Endodermal cell (in vitro differentiated cells): ENCODE measurements around the gene TMED4. TPM values are rescaled to one million over a fixed set of nuclear protein-coding genes. Genes with fewer than 3 reads are reported as not detected.

Source experiments
- DNase-seq: peaks from one replicate; pipeline ENCODE4 v3.0.0-alpha.2; 2017
- H3K27ac ChIP-seq: 2 replicates; pipeline ENCODE4 v1.5.1; 2013; ENCODE audit warnings: mild to moderate bottlenecking, low read depth, low read length, moderate library complexity
- H3K27me3 ChIP-seq: 2 replicates; pipeline ENCODE4 v1.6.1; 2013; ENCODE audit warnings: mild to moderate bottlenecking, low read length, moderate library complexity; ENCODE audit not compliant: insufficient read depth, control insufficient read depth, poor library complexity, severe bottlenecking
- H3K36me3 ChIP-seq: 2 replicates; pipeline ENCODE4 v1.7.0; 2013; ENCODE audit warnings: mild to moderate bottlenecking, low read length, moderate library complexity; ENCODE audit not compliant: control insufficient read depth, insufficient read depth
- H3K4me1 ChIP-seq: one replicate; pipeline ENCODE4 v1.7.0; 2013; ENCODE audit warnings: low read length; ENCODE audit not compliant: control insufficient read depth, insufficient read depth
- H3K4me3 ChIP-seq: 2 replicates; pipeline ENCODE4 v1.5.1; 2013; ENCODE audit warnings: mild to moderate bottlenecking, low read length, moderate library complexity
- H3K9ac ChIP-seq: 2 replicates; pipeline ENCODE4 v1.6.1; 2013; ENCODE audit warnings: mild to moderate bottlenecking, low read length, moderate library complexity; ENCODE audit not compliant: poor library complexity, severe bottlenecking; ENCODE audit errors: extremely low read depth
- H3K9me3 ChIP-seq: 2 replicates; pipeline ENCODE4 v1.6.1; 2013; ENCODE audit warnings: mild to moderate bottlenecking, low read length, moderate library complexity; ENCODE audit not compliant: control insufficient read depth
- H3K27ac Mint-ChIP-seq: 2 replicates; pipeline ENCODE4 v1.8.0; 2020; ENCODE audit warnings: mixed read lengths
- H3K27me3 Mint-ChIP-seq: 2 replicates; pipeline ENCODE4 v1.8.0; 2021; ENCODE audit warnings: mild to moderate bottlenecking, mixed read lengths; ENCODE audit not compliant: insufficient read depth
- H3K36me3 Mint-ChIP-seq: 2 replicates; pipeline ENCODE4 v1.8.0; 2020; ENCODE audit warnings: low read depth, mixed read lengths
- H3K4me1 Mint-ChIP-seq: 2 replicates; pipeline ENCODE4 v1.8.0; 2020; ENCODE audit warnings: mixed read lengths
- H3K4me3 Mint-ChIP-seq: 2 replicates; pipeline ENCODE4 v1.8.0; 2020; ENCODE audit warnings: mild to moderate bottlenecking, moderate library complexity, mixed read lengths
- H3K9me3 Mint-ChIP-seq: 2 replicates; pipeline ENCODE4 v1.8.0; 2020; ENCODE audit warnings: mild to moderate bottlenecking, mixed read lengths
- CTCF ChIP-seq: fragments of 200-600 bp; sonication (generic); conservative IDR thresholded peaks from 2 replicates; pipeline ENCODE4 v1.5.0; 2021; ENCODE audit warnings: antibody characterized with exemption, mild to moderate bottlenecking
- WGBS, 2 experiments: methylation state at CpG; one replicate each; pipeline versions ENCODE4 v1.1.5 to v1.1.7; 2013; ENCODE audit warnings: missing lambda C conversion rate in 2 of 2, mixed read lengths in 1 of 2; ENCODE audit not compliant: insufficient coverage in 1 of 2, insufficient read length in 1 of 2; 5-methylcytosine and 5-hydroxymethylcytosine counted together
- total RNA-seq, 2 donors: library from RNA; stranded (reverse); fragmentation: NEBNext Ultra II Directional in 1 of 2; extraction: Animal tissue kit (Norgen Biotek cat#: 25700) in 1 of 2; gene quantifications; 2 replicates in 1 of 2; 3 replicates in 1 of 2; pipeline ENCODE4 v1.2.1, GENCODE V29; 2021

The TMED4 gene
- total RNA-seq, 2 donors from 2014 or later, result 75.4 to 109 TPM

DNA sequence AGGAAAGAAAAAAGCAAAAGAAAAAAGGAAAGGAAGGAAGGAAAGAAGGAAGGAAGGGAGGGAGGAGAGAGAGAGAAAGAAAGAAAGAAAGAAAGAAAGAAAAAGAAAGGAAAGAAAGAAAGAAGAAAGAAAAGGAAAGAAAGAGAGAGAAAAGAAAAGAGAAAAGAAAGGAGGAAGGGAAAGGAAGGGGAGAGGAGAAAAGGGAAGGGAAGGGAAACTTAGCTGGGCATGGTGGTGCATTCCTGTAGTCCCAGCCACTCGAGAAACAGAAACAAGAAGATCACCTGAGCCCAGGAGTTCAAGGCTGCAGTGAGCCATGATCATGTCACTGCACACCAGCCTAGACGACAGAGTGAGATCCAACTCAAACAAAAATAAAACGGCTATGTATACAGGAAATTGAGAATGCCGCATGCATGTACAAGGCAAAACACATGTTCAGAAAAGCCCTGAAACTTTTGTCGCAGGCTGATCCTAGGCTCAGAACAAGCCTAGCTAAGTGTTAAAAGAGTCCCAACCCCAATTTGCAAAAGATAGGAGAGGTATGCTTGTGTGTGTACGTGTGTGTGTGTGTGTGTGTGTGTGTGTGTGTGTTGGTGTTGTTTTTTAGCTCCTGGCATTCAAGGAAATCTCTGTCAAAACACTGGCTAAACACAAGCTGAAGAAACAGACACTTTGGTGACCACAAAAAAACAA lies 34.3 kb downstream of the TMED4 start:
- Mint-ChIP-seq H3K27ac (no peak overlapping the region), H3K27me3 (peaks cover 5% of the 10 kb centered on the region), H3K4me1 (peaks cover 7% of the 10 kb centered on the region), H3K36me3 (no peaks in the 10 kb centered on the region), H3K9me3 (no peaks in the 10 kb centered on the region), H3K4me3 (no peak overlapping the region)
- Histone ChIP-seq H3K36me3 (no peaks in the 10 kb centered on the region), H3K9me3 (no peaks in the 10 kb centered on the region), H3K4me3 (no peak overlapping the region), H3K9ac (no peak overlapping the region), H3K4me1 (peaks cover 3% of the 10 kb centered on the region), H3K27me3 (peaks cover 8% of the 10 kb centered on the region), H3K27ac (no peak overlapping the region)
- TF ChIP-seq CTCF, result no peak
- no peak for DNase-seq
- WGBS, 2 experiments, result 69 to 75% methylated on average over 6 of the region's 6 CpGs

- no peak for DNase-seq
- H3K27ac ChIP-seq, result no peak overlapping the region
- Mint-ChIP-seq H3K27ac (peak overlapping the region; percentile 10), H3K9me3 (no peaks in the 10 kb centered on the region), H3K27me3 (no peaks in the 10 kb centered on the region), H3K36me3 (no peaks in the 10 kb centered on the region), H3K4me1 (peaks cover 20% of the 10 kb centered on the region), H3K4me3 (no peak overlapping the region)
- 91 to 96% methylated on average over 4 to 6 of the region's 6 CpGs for WGBS, 2 experiments
- H3K27me3 ChIP-seq, result no peaks in the 10 kb centered on the region
- H3K4me1 ChIP-seq, result peaks cover 8% of the 10 kb centered on the region
- no peaks in the 10 kb centered on the region for H3K9me3 ChIP-seq
- peak overlapping the region; percentile 3 for H3K9ac ChIP-seq
- H3K4me3 ChIP-seq, result no peak overlapping the region
- peak; percentile 43 for TF ChIP-seq CTCF
- no peaks in the 10 kb centered on the region for H3K36me3 ChIP-seq
These were observed 40.0 kb downstream of the TMED4 start for GRCh38 chr7:44541876-44542610.

DNA sequence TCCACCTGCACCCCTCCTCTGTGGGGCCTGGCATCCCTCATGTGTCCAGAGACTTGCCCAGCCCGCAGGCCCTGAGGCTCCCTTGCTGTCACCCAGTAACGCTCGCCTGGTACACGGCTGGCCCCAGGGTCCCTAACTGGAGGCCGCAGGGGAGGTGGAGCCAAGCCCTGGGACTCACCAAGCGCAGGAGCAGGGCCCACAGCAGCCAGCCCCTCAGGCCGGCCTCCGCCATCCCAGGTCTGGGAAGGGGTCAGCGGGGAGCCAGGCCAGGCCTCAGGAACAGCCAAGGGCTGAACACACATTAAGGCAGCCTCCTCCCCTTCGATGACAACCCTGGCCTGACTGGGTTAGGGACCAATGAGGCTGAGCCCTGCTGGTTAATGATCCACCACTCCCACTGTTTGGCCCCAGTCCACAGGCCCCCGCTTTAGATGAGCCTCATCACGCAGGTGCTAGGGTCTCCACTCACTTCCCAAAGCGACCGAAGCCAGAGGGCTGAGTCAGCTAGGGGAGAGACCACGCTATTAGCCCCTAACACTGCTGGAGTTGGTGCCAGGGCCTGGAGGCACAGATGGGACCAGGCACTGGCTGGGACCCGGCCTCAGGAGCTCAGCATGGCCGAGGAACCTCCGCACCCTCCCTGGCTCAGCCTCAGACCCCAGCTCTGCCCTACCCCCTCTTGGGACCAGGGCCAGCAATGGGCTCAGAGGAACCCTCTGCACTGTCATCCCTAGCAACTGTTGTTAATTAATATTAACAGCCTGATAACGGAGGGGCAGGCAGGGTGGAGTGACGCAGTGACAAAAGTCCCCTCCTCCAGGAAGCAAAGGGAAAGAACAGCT lies 40.8 kb downstream of the TMED4 start, which contains the start of gene NPC1L1:
NPC1L1 (minus strand) TSS at position 303 of the 842 bp plus-strand sequence; CDS start at position 232, 71 bp downstream.
- Histone ChIP-seq H3K36me3 (no peaks in the 10 kb centered on the region), H3K9ac (peak within 1 kb of the TSS; percentile 3), H3K4me1 (peaks cover 8% of the 10 kb centered on the region), H3K9me3 (no peaks in the 10 kb centered on the region), H3K27me3 (no peaks in the 10 kb centered on the region), H3K27ac (no peak within 1 kb of the TSS), H3K4me3 (no peak within 1 kb of the TSS)
- Mint-ChIP-seq H3K4me3 (no peak within 1 kb of the TSS), H3K36me3 (no peaks in the 10 kb centered on the region), H3K4me1 (peaks cover 20% of the 10 kb centered on the region), H3K27ac (peak within 1 kb of the TSS; percentile 10), H3K27me3 (no peaks in the 10 kb centered on the region), H3K9me3 (no peaks in the 10 kb centered on the region)
- no peak for TF ChIP-seq CTCF
- 88 to 91% methylated on average over 13 to 20 of the region's 20 CpGs for WGBS, 2 experiments
- peak; percentile 77 for DNase-seq
